Vagina (tissue), 2 donors: Measurements from ENCODE around the gene HSDL1.

Experiments used
- POLR2A ChIP-seq, 2 donors: fragments of 450-650 bp; IDR thresholded peaks; one replicate each; pipeline ENCODE4 v1.6.1; 2017; ENCODE audit warnings: antibody characterized with exemption in 2 of 2, mild to moderate bottlenecking in 2 of 2, moderate library complexity in 2 of 2
- POLR2AphosphoS5 ChIP-seq, 2 donors: sonication (generic); formaldehyde crosslinking; IDR thresholded peaks; one replicate each; pipeline ENCODE4 v1.9.0; 2017; ENCODE audit warnings: antibody characterized with exemption in 2 of 2, mild to moderate bottlenecking in 2 of 2, low read depth in 1 of 2; ENCODE audit not compliant: insufficient read depth in 1 of 2
- TF ChIP-seq, protein P1 (sequence below), 3 experiments: fragments of 450-650 bp in 2 of 3; fragments of 200-600 bp in 1 of 3; sonication (generic) in 1 of 3; IDR thresholded peaks; one replicate each; pipeline ENCODE4 v1.5.1; 2017 to 2019; ENCODE audit warnings: antibody characterized with exemption in 3 of 3, mild to moderate bottlenecking in 2 of 3, moderate library complexity in 2 of 3

DNA sequence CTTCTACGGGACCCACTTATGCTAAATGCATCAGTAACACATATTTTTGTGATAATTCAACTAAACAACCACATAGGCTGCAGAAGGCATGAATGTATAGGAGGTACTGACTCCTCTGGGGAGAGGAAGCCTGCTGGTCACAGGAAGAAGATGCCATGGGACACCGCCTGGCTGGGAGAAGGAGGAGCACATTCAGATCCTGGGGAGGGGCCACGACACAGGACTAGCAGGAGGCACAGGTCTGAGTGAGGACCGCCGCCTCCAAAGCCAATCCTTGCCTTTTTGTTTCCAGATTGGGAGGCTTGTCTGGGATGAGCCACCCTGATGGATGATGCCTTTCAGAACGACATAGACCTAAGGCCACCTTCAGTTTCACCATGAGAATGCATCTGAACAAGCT, 62.9 kb downstream of the HSDL1 start:
- TF ChIP-seq, protein P1, sequence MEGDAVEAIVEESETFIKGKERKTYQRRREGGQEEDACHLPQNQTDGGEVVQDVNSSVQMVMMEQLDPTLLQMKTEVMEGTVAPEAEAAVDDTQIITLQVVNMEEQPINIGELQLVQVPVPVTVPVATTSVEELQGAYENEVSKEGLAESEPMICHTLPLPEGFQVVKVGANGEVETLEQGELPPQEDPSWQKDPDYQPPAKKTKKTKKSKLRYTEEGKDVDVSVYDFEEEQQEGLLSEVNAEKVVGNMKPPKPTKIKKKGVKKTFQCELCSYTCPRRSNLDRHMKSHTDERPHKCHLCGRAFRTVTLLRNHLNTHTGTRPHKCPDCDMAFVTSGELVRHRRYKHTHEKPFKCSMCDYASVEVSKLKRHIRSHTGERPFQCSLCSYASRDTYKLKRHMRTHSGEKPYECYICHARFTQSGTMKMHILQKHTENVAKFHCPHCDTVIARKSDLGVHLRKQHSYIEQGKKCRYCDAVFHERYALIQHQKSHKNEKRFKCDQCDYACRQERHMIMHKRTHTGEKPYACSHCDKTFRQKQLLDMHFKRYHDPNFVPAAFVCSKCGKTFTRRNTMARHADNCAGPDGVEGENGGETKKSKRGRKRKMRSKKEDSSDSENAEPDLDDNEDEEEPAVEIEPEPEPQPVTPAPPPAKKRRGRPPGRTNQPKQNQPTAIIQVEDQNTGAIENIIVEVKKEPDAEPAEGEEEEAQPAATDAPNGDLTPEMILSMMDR (IDR thresholded peaks at IDR 0.05) = no peak
- no peak for TF ChIP-seq POLR2A (IDR thresholded peaks at IDR 0.05)
- no peak for TF ChIP-seq POLR2AphosphoS5 (IDR thresholded peaks at IDR 0.05; ENCODE audit: insufficient read depth in 1 of 2, low read depth in 1 of 2)
